BLaER1 treated with 17β-estradiol and CSF1 and Interleukin-3, amounts not matched to agents 10 nM and 100 nM (cell line): ENCODE measurements around the gene SAMD9.
"Not testable (repeated sequence)": the region's sequence is repeated elsewhere in the genome, so short reads cannot be mapped to it uniquely, and the experiment has no call there.

Experiments used
- H3K27ac ChIP-seq, 11 experiments: shearing (Covaris generic); formaldehyde crosslinking; 2 replicates each; pipeline ENCODE4 v1.8.1; 2022
- H3K27me3 ChIP-seq, 11 experiments: shearing (Covaris generic); formaldehyde crosslinking; 2 replicates each; pipeline ENCODE4 v1.8.1; 2022
- H3K36me3 ChIP-seq, 11 experiments: shearing (Covaris generic); formaldehyde crosslinking; 2 replicates each; pipeline ENCODE4 v1.8.1; 2022
- H3K4me1 ChIP-seq, 10 experiments: shearing (Covaris generic); formaldehyde crosslinking; 2 replicates each; pipeline ENCODE4 v1.8.1; 2022
- H3K4me2 ChIP-seq, 11 experiments: shearing (Covaris generic); formaldehyde crosslinking; 2 replicates each; pipeline ENCODE4 v1.8.1; 2022
- H3K4me3 ChIP-seq, 10 experiments: shearing (Covaris generic); formaldehyde crosslinking; 2 replicates each; pipeline ENCODE4 v1.8.1; 2022
- H3K9ac ChIP-seq, 11 experiments: shearing (Covaris generic); formaldehyde crosslinking; 2 replicates each; pipeline ENCODE4 v1.8.1; 2022
- H3K9me3 ChIP-seq, 11 experiments: shearing (Covaris generic); formaldehyde crosslinking; replicated peaks in 1 of 11; 2 replicates each; pipeline ENCODE4 v1.8.1; 2022
- H4K20me1 ChIP-seq, 11 experiments: shearing (Covaris generic); formaldehyde crosslinking; 2 replicates each; pipeline ENCODE4 v1.8.1; 2022
- Cebpa-rat ChIP-seq, 11 experiments: shearing (Covaris generic); IDR thresholded peaks; 2 replicates each; pipeline ENCODE4 v1.8.1; 2022

The SAMD9 gene

GRCh38 chr7:93133005-93133404, 15.2 kb upstream of the SAMD9 start:
- H4K20me1 ChIP-seq, result no peaks in the 10 kb centered on the region
- H3K4me2 ChIP-seq, result peak overlapping the region in 4 of 11 experiments; percentile 17 to 50 (median 29); a peak in 6 of 22 replicates
- no peaks in the 10 kb centered on the region for H3K27me3 ChIP-seq
- peaks cover 0 to 14% (median 4%) of the 10 kb centered on the region in 10 experiments; a peak in 7 of 20 replicates for H3K4me1 ChIP-seq
- no peak overlapping the region for H3K4me3 ChIP-seq
- peaks cover 2 to 47% (median 11%) of the 10 kb centered on the region in 11 experiments; a peak in 21 of 22 replicates for H3K9me3 ChIP-seq
- H3K27ac ChIP-seq, result no peak overlapping the region
- H3K9ac ChIP-seq, result no peak overlapping the region
- peaks cover 0 to 30% (median 12%) of the 10 kb centered on the region in 11 experiments; a peak in 14 of 22 replicates for H3K36me3 ChIP-seq
- no peak for TF ChIP-seq Cebpa-rat (IDR thresholded peaks at IDR 0.05)

- Histone ChIP-seq H3K27me3 (no peaks in the 10 kb centered on the region), H3K4me1 (peaks cover 0 to 14% (median 4%) of the 10 kb centered on the region in 10 experiments; a peak in 7 of 20 replicates), H3K9me3 (peaks cover 10 to 55% (median 19%) of the 10 kb centered on the region in 11 experiments), H3K9ac (no peak overlapping the region), H3K4me2 (no peak overlapping the region; a peak in 1 of 22 replicates), H3K4me3 (no peak overlapping the region), H3K36me3 (peaks cover 0 to 26% (median 12%) of the 10 kb centered on the region in 11 experiments; a peak in 14 of 22 replicates), H3K27ac (no peak overlapping the region), H4K20me1 (no peaks in the 10 kb centered on the region)
- TF ChIP-seq Cebpa-rat (IDR thresholded peaks at IDR 0.05), result no peak
Observed at GRCh38 chr7:93132216-93132615, 14.4 kb upstream of the SAMD9 start.

- not testable (repeated sequence) for H3K27me3 ChIP-seq, H3K27ac ChIP-seq, H3K9ac ChIP-seq, H4K20me1 ChIP-seq, H3K36me3 ChIP-seq, H3K4me2 ChIP-seq, H3K4me3 ChIP-seq, H3K4me1 ChIP-seq
- peaks cover 18 to 31% (median 25%) of the 10 kb centered on the region in 11 experiments for H3K9me3 ChIP-seq
Observed at GRCh38 chr7:93126954-93127353, 9.2 kb upstream of the SAMD9 start.

GRCh38 chr7:93123532-93123931, 5.8 kb upstream of the SAMD9 start:
- H3K4me2 ChIP-seq, H3K4me3 ChIP-seq, H3K27ac ChIP-seq, H3K9ac ChIP-seq, H3K36me3 ChIP-seq, H3K4me1 ChIP-seq, H3K27me3 ChIP-seq, H4K20me1 ChIP-seq: not testable (repeated sequence)
- peaks cover 31 to 53% (median 34%) of the 10 kb centered on the region in 11 experiments for H3K9me3 ChIP-seq

GRCh38 chr7:93120592-93121549, 3.1 kb upstream of the SAMD9 start:
- no peak overlapping the region for H3K9ac ChIP-seq
- peaks cover 18 to 27% (median 22%) of the 10 kb centered on the region in 10 experiments for H3K4me1 ChIP-seq
- no peaks in the 10 kb centered on the region for H4K20me1 ChIP-seq
- no peak for TF ChIP-seq Cebpa-rat (IDR thresholded peaks at IDR 0.05)
- peaks cover 7 to 31% (median 14%) of the 10 kb centered on the region in 11 experiments; a peak in 18 of 22 replicates for H3K9me3 ChIP-seq
- H3K27ac ChIP-seq, result no peak overlapping the region
- no peaks in the 10 kb centered on the region; a peak in 1 of 22 replicates for H3K36me3 ChIP-seq
- H3K4me2 ChIP-seq, result no peak overlapping the region
- no peak overlapping the region for H3K4me3 ChIP-seq
- H3K27me3 ChIP-seq, result no peaks in the 10 kb centered on the region

- peaks cover 21 to 35% (median 27%) of the 10 kb centered on the region in 10 experiments for H3K4me1 ChIP-seq
- H3K9ac ChIP-seq, result no peak overlapping the region
- no peak overlapping the region for H3K27ac ChIP-seq
- TF ChIP-seq Cebpa-rat (IDR thresholded peaks at IDR 0.05), result no peak
- H3K36me3 ChIP-seq, result peaks cover 4 to 9% (median 7%) of the 10 kb centered on the region in 11 experiments; a peak in 11 of 22 replicates
- H3K9me3 ChIP-seq, result peaks cover 7 to 31% (median 16%) of the 10 kb centered on the region in 11 experiments; a peak in 18 of 22 replicates
- no peak overlapping the region for H3K4me3 ChIP-seq
- no peaks in the 10 kb centered on the region for H3K27me3 ChIP-seq
- H4K20me1 ChIP-seq, result no peaks in the 10 kb centered on the region
- no peak overlapping the region for H3K4me2 ChIP-seq
Observed at GRCh38 chr7:93119191-93119905, 1.6 kb upstream of the SAMD9 start.

GRCh38 chr7:93117327-93117726, 452 bp downstream of the SAMD9 start:
- peaks cover 4 to 14% (median 11%) of the 10 kb centered on the region in 11 experiments; a peak in 15 of 22 replicates for H3K36me3 ChIP-seq
- peaks cover 9 to 35% (median 24%) of the 10 kb centered on the region in 11 experiments; a peak in 21 of 22 replicates for H3K9me3 ChIP-seq
- peak overlapping the region; percentile 57 to 70 (median 62) for H3K4me3 ChIP-seq
- H3K27me3 ChIP-seq, result no peaks in the 10 kb centered on the region
- no peaks in the 10 kb centered on the region for H4K20me1 ChIP-seq
- peak overlapping the region; percentile 43 to 76 (median 66); a peak in 21 of 22 replicates for H3K9ac ChIP-seq
- H3K4me2 ChIP-seq, result peak overlapping the region; percentile 77 to 97 (median 91)
- peak overlapping the region; percentile 47 to 79 (median 69); a peak in 18 of 22 replicates for H3K27ac ChIP-seq
- peaks cover 21 to 35% (median 26%) of the 10 kb centered on the region in 10 experiments for H3K4me1 ChIP-seq
- no peak for TF ChIP-seq Cebpa-rat (IDR thresholded peaks at IDR 0.05)

- Histone ChIP-seq H3K4me2 (peak overlapping the region; percentile 77 to 97 (median 91); a peak in 21 of 22 replicates), H3K9ac (no peak overlapping the region), H3K36me3 (peaks cover 4 to 14% (median 11%) of the 10 kb centered on the region in 11 experiments; a peak in 16 of 22 replicates), H3K4me3 (peak overlapping the region in 1 of 10 experiments; percentile 60; a peak in 1 of 20 replicates), H3K27ac (no peak overlapping the region), H3K27me3 (no peaks in the 10 kb centered on the region), H4K20me1 (no peaks in the 10 kb centered on the region), H3K4me1 (peaks cover 21 to 35% (median 26%) of the 10 kb centered on the region in 10 experiments), H3K9me3 (peaks cover 5 to 27% (median 21%) of the 10 kb centered on the region in 11 experiments; a peak in 21 of 22 replicates)
- TF ChIP-seq Cebpa-rat (IDR thresholded peaks at IDR 0.05), result no peak
Observed at GRCh38 chr7:93115796-93116195, 2.0 kb downstream of the SAMD9 start.

GRCh38 chr7:93108003-93108402, 9.8 kb downstream of the SAMD9 start:
- Histone ChIP-seq H3K4me2 (no peak overlapping the region), H3K9ac (no peak overlapping the region), H3K9me3 (peaks cover 63 to 84% (median 75%) of the 10 kb centered on the region in 11 experiments), H3K4me1 (no peaks in the 10 kb centered on the region), H3K27me3 (no peaks in the 10 kb centered on the region), H3K36me3 (peaks cover 66 to 72% (median 71%) of the 10 kb centered on the region in 11 experiments), H3K4me3 (no peak overlapping the region), H3K27ac (no peak overlapping the region), H4K20me1 (no peaks in the 10 kb centered on the region)
- TF ChIP-seq Cebpa-rat (IDR thresholded peaks at IDR 0.05), result no peak
